Neural cell (in vitro differentiated cells): ENCODE measurements around the gene HACD2. TPM values are rescaled to one million over a fixed set of nuclear protein-coding genes. Genes with fewer than 3 reads are reported as not detected.

Source experiments
- H2AFZ ChIP-seq: fragments of 200-600, 300-800 bp; sonication (generic), shearing (Covaris generic); 2 replicates; pipeline ENCODE4 v1.6.0; 2014; ENCODE audit warnings: low read depth, mild to moderate bottlenecking, antibody characterized with exemption, low read length, moderate library complexity
- H3F3A ChIP-seq: fragments of 200-600 bp; shearing (Covaris generic); 2 replicates; pipeline ENCODE4 v1.6.1; 2016; ENCODE audit warnings: mild to moderate bottlenecking, moderate library complexity, mixed read lengths, antibody characterized with exemption, low read length; ENCODE audit not compliant: insufficient read depth, poor library complexity, severe bottlenecking
- H3K27ac ChIP-seq: fragments of 200-600, 300-800 bp; sonication (generic), shearing (Covaris generic); 2 replicates; pipeline ENCODE4 v1.5.1; 2014; ENCODE audit warnings: mild to moderate bottlenecking, low read length, moderate library complexity
- H3K27me3 ChIP-seq: fragments of 300-800, 200-600 bp; sonication (generic), shearing (Covaris generic); 2 replicates; pipeline ENCODE4 v1.6.0; 2014; ENCODE audit warnings: mild to moderate bottlenecking, low read depth, low read length, moderate library complexity; ENCODE audit not compliant: insufficient read depth
- H3K36me3 ChIP-seq: fragments of 300-800, 200-600 bp; sonication (generic), shearing (Covaris generic); 2 replicates; pipeline ENCODE4 v1.5.1; 2014; ENCODE audit warnings: mild to moderate bottlenecking, antibody characterized with exemption, low read length, moderate library complexity; ENCODE audit not compliant: insufficient read depth
- H3K4me2 ChIP-seq: fragments of 300-800, 200-600 bp; sonication (generic), shearing (Covaris generic); 2 replicates; pipeline ENCODE4 v1.6.0; 2014; ENCODE audit warnings: mild to moderate bottlenecking, low read length
- H3K4me3 ChIP-seq: fragments of 300-800, 200-600 bp; sonication (generic), shearing (Covaris generic); 2 replicates; pipeline ENCODE4 v1.5.1; 2014; ENCODE audit warnings: mild to moderate bottlenecking, low read length, moderate library complexity
- H3K79me2 ChIP-seq: fragments of 200-600 bp; shearing (Covaris generic); replicated peaks from 2 replicates; pipeline ENCODE4 v1.6.0; 2014; ENCODE audit warnings: mild to moderate bottlenecking, low read length, moderate library complexity; ENCODE audit not compliant: insufficient read depth
- H3K9ac ChIP-seq: fragments of 300-800, 200-600 bp; sonication (generic), shearing (Covaris generic); 2 replicates; pipeline ENCODE4 v1.6.1; 2016; ENCODE audit warnings: mild to moderate bottlenecking, low read length, mixed read lengths
- H3K9me2 ChIP-seq: fragments of 200-600 bp; shearing (Covaris generic); 2 replicates; pipeline ENCODE4 v1.6.1; 2016; ENCODE audit warnings: mild to moderate bottlenecking, low read length, mixed read lengths; ENCODE audit not compliant: insufficient read depth
- H3K9me3 ChIP-seq: fragments of 200-600, 300-800 bp; sonication (generic), shearing (Covaris generic); 2 replicates; pipeline ENCODE4 v1.6.1; 2016; ENCODE audit warnings: mild to moderate bottlenecking, mixed run types, low read length, moderate library complexity, mixed read lengths
- H4K20me1 ChIP-seq: fragments of 200-600 bp; shearing (Covaris generic); 2 replicates; pipeline ENCODE4 v1.6.1; 2016; ENCODE audit warnings: mild to moderate bottlenecking, mixed run types; ENCODE audit not compliant: insufficient read depth
- CTCF ChIP-seq: fragments of 450-650 bp; IDR thresholded peaks from 2 replicates; pipeline ENCODE4 v1.5.1; 2014; ENCODE audit warnings: antibody characterized with exemption, mild to moderate bottlenecking, moderate library complexity; ENCODE audit not compliant: poor library complexity, severe bottlenecking
- EP300 ChIP-seq: fragments of 450-650 bp; conservative IDR thresholded peaks from 2 replicates; pipeline ENCODE4 v1.6.1; 2014; ENCODE audit warnings: antibody characterized with exemption, mild to moderate bottlenecking, moderate library complexity; ENCODE audit not compliant: poor library complexity, severe bottlenecking
- EZH2 ChIP-seq: fragments of 200-600, 300-800 bp; shearing (Covaris generic), sonication (generic); IDR thresholded peaks from 2 replicates; pipeline ENCODE4 v1.6.1; 2014; ENCODE audit warnings: antibody characterized with exemption, low read length, borderline replicate concordance, mild to moderate bottlenecking; ENCODE audit not compliant: insufficient read depth, poor library complexity, severe bottlenecking
- MXI1 ChIP-seq: fragments of 450-650 bp; conservative IDR thresholded peaks from 2 replicates; pipeline ENCODE4 v1.6.1; 2014; ENCODE audit warnings: antibody characterized with exemption, mild to moderate bottlenecking; ENCODE audit not compliant: poor library complexity, severe bottlenecking
- POLR2AphosphoS5 ChIP-seq: IDR thresholded peaks from 2 replicates; pipeline ENCODE4 v1.6.1; 2012
- RAD21 ChIP-seq: fragments of 450-650 bp; conservative IDR thresholded peaks from 2 replicates; pipeline ENCODE4 v1.6.1; 2014; ENCODE audit warnings: antibody characterized with exemption, mild to moderate bottlenecking, moderate library complexity
- REST ChIP-seq: IDR thresholded peaks from 2 replicates; pipeline ENCODE4 v1.6.1; 2012; ENCODE audit warnings: borderline replicate concordance
- SMC3 ChIP-seq: fragments of 450-650 bp; conservative IDR thresholded peaks from 2 replicates; pipeline ENCODE4 v1.6.1; 2014; ENCODE audit warnings: antibody characterized with exemption, mild to moderate bottlenecking, moderate library complexity; ENCODE audit not compliant: poor library complexity
- TAF1 ChIP-seq: IDR thresholded peaks from 2 replicates; pipeline ENCODE4 v1.6.1; 2012; ENCODE audit warnings: low read depth
- polyA plus RNA-seq: library from polyadenylated mRNA; depleted of rRNA; stranded (reverse); fragments of >200 nt; gene quantifications from 2 replicates; pipeline ENCODE4 v1.2.3, GENCODE V29; 2014

The HACD2 gene
- polyA plus RNA-seq, 1 donor from 2014 or later, result 28.0 TPM

GRCh38 chr3:123609063-123609462, 24.2 kb upstream of the HACD2 start:
- Histone ChIP-seq H3K27me3 (no peaks in the 10 kb centered on the region), H3K9ac (no peak overlapping the region), H3K9me3 (no peaks in the 10 kb centered on the region), H3K9me2 (no peaks in the 10 kb centered on the region), H3K4me2 (no peak overlapping the region), H3K36me3 (no peaks in the 10 kb centered on the region), H3F3A (no peaks in the 10 kb centered on the region), H3K27ac (no peak overlapping the region), H4K20me1 (no peaks in the 10 kb centered on the region), H2AFZ (no peak overlapping the region), H3K4me3 (no peak overlapping the region), H3K79me2 (no peaks in the 10 kb centered on the region)
- no peak for TF ChIP-seq TAF1
- TF ChIP-seq EP300, result no peak
- no peak for TF ChIP-seq MXI1
- no peak for TF ChIP-seq CTCF
- TF ChIP-seq REST, result no peak
- TF ChIP-seq POLR2AphosphoS5, result no peak
- TF ChIP-seq SMC3, result no peak
- no peak for TF ChIP-seq RAD21
- TF ChIP-seq EZH2, result no peak

- TF ChIP-seq TAF1, result no peak
Measured at GRCh38 chr3:123608263-123608937, 23.5 kb upstream of the HACD2 start.

GRCh38 chr3:123606527-123606926, 21.7 kb upstream of the HACD2 start:
- TF ChIP-seq EP300, result no peak
- TF ChIP-seq TAF1, result no peak
- TF ChIP-seq RAD21, result no peak
- TF ChIP-seq CTCF, result no peak
- TF ChIP-seq REST, result no peak
- no peak for TF ChIP-seq SMC3
- no peak for TF ChIP-seq MXI1
- no peak for TF ChIP-seq EZH2
- TF ChIP-seq POLR2AphosphoS5, result no peak
- no peaks in the 10 kb centered on the region for H3F3A ChIP-seq
- no peak overlapping the region for H3K4me3 ChIP-seq
- no peak overlapping the region for H3K9ac ChIP-seq
- no peaks in the 10 kb centered on the region for H3K9me3 ChIP-seq
- H3K9me2 ChIP-seq, result no peaks in the 10 kb centered on the region
- H3K36me3 ChIP-seq, result no peaks in the 10 kb centered on the region
- no peak overlapping the region for H3K4me2 ChIP-seq
- no peaks in the 10 kb centered on the region for H3K79me2 ChIP-seq
- no peak overlapping the region for H3K27ac ChIP-seq
- no peak overlapping the region for H2AFZ ChIP-seq
- H3K27me3 ChIP-seq, result no peaks in the 10 kb centered on the region
- H4K20me1 ChIP-seq, result no peaks in the 10 kb centered on the region

More at GRCh38 chr3:123608263-123608937, 23.5 kb upstream of the HACD2 start:
- Histone ChIP-seq H3K9me2 (no peaks in the 10 kb centered on the region), H3K79me2 (no peaks in the 10 kb centered on the region), H4K20me1 (no peaks in the 10 kb centered on the region), H3K9me3 (no peaks in the 10 kb centered on the region), H3K27me3 (no peaks in the 10 kb centered on the region), H3K4me2 (no peak overlapping the region), H3K36me3 (no peaks in the 10 kb centered on the region), H3K27ac (no peak overlapping the region), H3F3A (no peaks in the 10 kb centered on the region), H2AFZ (no peak overlapping the region), H3K4me3 (no peak overlapping the region), H3K9ac (no peak overlapping the region)
